Loucy (cell line): ENCODE results near the gene ZDHHC20.

Experiments
- EZH2phosphoT487 ChIP-seq: fragments of 200-600 bp; IDR thresholded peaks from 2 replicates; pipeline ENCODE4 v1.6.1; 2018; ENCODE audit warnings: antibody characterized with exemption, mild to moderate bottlenecking, moderate library complexity, borderline replicate concordance
- TF ChIP-seq, protein P1 (sequence below): fragments of 200-600 bp; sonication (generic); conservative IDR thresholded peaks from 2 replicates; pipeline ENCODE4 v1.5.1; 2014; ENCODE audit warnings: mild to moderate bottlenecking, antibody characterized with exemption, low read length

DNA sequence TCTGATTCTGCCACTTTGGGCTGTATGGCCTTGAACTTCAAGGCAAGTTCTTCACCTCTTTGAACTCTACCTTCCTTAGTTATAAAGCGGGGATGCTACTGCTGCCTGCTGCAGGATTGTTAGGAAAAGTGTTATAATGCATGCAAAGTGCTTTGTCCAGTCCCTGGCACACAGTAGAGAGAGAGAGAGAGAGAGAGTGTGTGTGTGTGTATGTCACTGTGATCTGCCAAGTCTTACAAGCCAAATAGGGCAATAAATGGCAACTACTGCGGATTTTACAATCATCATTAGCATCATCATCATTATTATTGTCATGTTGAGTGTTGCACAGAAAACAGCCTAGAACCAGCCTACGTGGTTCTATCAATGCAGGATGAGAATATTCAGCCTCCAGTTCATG is 136.1 kb downstream of the ZDHHC20 start:
- TF ChIP-seq, protein P1, sequence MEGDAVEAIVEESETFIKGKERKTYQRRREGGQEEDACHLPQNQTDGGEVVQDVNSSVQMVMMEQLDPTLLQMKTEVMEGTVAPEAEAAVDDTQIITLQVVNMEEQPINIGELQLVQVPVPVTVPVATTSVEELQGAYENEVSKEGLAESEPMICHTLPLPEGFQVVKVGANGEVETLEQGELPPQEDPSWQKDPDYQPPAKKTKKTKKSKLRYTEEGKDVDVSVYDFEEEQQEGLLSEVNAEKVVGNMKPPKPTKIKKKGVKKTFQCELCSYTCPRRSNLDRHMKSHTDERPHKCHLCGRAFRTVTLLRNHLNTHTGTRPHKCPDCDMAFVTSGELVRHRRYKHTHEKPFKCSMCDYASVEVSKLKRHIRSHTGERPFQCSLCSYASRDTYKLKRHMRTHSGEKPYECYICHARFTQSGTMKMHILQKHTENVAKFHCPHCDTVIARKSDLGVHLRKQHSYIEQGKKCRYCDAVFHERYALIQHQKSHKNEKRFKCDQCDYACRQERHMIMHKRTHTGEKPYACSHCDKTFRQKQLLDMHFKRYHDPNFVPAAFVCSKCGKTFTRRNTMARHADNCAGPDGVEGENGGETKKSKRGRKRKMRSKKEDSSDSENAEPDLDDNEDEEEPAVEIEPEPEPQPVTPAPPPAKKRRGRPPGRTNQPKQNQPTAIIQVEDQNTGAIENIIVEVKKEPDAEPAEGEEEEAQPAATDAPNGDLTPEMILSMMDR: no peak
- TF ChIP-seq EZH2phosphoT487: no peak
